ENCODE data around the gene IGFBP7. TPM values are rescaled to one million over a fixed set of nuclear protein-coding genes. Genes with fewer than 3 reads are reported as not detected.
"Not testable (repeated sequence)": the region's sequence is repeated elsewhere in the genome, so short reads cannot be mapped to it uniquely, and the experiment has no call there.

The IGFBP7 gene
- total RNA-seq, 1 donor, result 16.6 TPM

DNA sequence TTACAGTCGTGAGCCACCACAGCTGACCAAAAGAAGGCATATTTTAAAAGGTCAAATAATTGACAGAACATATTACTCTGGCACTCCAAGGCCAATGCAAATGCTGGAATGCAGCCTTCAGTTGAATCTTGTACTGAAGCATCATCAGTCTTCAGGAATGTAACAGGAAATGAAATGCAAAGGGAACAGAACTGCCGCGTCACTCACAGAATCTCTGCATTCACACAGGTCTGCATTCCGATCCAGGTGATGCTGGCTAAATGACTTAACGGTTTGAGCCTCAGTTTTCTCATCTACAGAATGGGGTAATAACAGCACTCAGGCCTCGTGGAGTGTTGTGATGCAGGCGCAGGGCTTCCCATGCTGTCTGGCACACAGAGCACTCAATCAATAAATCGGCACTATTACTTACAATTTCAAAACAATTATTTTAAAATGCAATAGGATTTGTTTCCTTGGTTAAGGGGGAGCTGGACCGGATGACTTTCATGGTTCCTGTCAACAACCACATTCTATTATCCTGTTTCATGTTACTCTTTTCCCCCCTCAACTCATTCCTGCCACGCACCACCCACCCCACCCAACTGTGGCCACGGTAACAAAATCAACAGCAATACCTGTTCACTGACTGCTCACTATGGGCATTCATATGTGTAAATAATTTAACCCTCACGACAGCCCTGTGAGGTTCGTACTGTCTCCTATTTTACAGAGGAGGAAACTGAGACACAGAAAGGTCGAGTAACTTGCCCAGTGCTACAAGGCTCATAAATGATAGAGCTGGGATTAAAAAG lies 32.4 kb downstream of the IGFBP7 start:
- no peaks in the 10 kb centered on the region for H3K27me3 ChIP-seq (ENCODE audit: insufficient read depth, low read length)

DNA sequence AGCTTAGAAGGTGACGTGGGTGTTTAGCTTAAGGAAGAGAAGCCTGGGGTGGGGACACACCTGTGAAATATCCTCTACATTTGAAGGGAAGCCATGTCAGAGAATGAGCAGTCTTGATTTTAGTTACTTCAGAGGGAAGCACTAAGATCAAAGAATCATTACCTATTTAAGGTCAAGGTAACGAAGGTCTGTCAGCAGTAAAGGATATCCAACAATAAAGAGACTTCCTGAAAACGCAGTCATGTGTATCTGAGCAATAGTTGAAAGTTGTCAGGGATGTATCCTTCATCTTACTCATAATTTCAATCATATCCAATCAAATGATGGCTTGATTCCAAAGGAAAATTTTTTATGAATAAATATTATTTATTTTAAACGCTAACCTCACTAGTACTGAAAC lies 33.5 kb downstream of the IGFBP7 start:
- Histone ChIP-seq H3K4me3 (ENCODE audit: low read length) (no peak overlapping the region), H3K27me3 (ENCODE audit: insufficient read depth, low read length) (no peaks in the 10 kb centered on the region), H3K9me3 (ENCODE audit: low read depth, low read length) (no peaks in the 10 kb centered on the region), H3K4me1 (ENCODE audit: insufficient read depth, low read length) (peaks cover 5% of the 10 kb centered on the region)

More for the DNA sequence above, 32.4 kb downstream of the IGFBP7 start:
- peaks cover 4% of the 10 kb centered on the region for H3K4me1 ChIP-seq (ENCODE audit: insufficient read depth, low read length)
- no peak overlapping the region for H3K4me3 ChIP-seq (ENCODE audit: low read length)
- no peaks in the 10 kb centered on the region for H3K9me3 ChIP-seq (ENCODE audit: low read depth, low read length)

DNA sequence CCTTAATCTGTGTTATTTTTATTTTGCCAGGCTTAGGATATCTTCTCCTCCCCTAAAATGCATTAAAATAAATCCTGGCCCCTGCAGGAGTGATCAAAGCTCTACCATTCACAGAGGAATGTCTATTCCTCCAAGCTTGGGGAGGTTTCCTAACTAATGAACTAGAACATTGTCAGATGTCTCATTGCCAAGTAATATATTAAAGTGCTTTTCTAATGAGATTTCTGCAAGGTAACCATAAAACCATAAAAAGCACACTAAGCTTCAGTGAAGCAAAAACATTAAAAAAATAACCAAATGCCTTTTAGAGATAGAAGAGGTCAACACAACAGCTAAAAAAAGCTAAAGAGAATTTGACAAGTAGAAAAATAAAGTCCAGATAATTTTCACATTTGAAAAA lies 34.8 kb downstream of the IGFBP7 start:
- Histone ChIP-seq H3K27me3 (ENCODE audit: insufficient read depth, low read length) (no peaks in the 10 kb centered on the region), H3K4me3 (ENCODE audit: low read length) (no peak overlapping the region), H3K9me3 (ENCODE audit: low read depth, low read length) (no peaks in the 10 kb centered on the region), H3K4me1 (ENCODE audit: insufficient read depth, low read length) (peaks cover 10% of the 10 kb centered on the region)

DNA sequence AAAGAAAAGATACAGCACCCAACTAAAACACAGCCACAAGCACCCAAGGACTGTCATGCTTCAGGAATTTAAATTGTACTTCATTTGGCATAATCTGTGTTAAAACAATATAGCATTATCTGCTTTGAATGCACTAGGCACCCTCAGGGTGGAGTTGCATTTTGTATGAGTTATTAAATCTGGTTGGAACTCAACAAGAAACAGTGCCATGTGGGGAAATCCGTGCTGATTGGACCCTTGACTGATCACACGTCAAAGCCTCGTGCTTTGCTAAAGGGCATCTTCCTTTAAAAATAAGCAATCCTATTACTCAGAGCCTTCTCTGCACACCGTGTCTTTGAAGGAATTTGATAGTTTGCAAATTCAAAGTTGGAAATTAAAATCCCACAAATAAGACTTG lies 35.4 kb downstream of the IGFBP7 start:
- Histone ChIP-seq H3K4me1 (ENCODE audit: insufficient read depth, low read length) (peaks cover 10% of the 10 kb centered on the region), H3K27me3 (ENCODE audit: insufficient read depth, low read length) (no peaks in the 10 kb centered on the region), H3K4me3 (ENCODE audit: low read length) (no peak overlapping the region), H3K9me3 (ENCODE audit: low read depth, low read length) (no peaks in the 10 kb centered on the region)

DNA sequence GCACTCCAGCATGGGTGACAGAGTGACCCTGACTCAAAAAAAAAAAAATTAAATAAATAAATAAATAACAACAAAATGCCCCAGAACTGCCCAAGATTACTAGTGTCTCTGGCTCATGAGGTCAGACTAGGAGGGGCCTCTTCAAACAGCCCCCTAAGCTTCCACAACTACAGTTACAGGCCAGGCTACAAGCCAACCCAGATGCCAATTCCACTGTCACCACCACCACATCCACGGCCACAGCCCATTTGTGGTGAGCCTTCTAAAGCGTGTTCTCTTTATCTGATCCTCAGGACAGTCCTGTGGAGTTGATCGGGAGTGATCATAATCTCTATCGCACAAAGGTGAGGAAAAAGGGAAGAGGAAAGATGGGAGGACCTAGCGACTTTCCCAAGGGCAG lies 36.6 kb downstream of the IGFBP7 start:
- H3K27me3 ChIP-seq (ENCODE audit: insufficient read depth, low read length), result no peaks in the 10 kb centered on the region
- H3K9me3 ChIP-seq (ENCODE audit: low read depth, low read length), result no peaks in the 10 kb centered on the region
- peaks cover 10% of the 10 kb centered on the region for H3K4me1 ChIP-seq (ENCODE audit: insufficient read depth, low read length)
- H3K4me3 ChIP-seq (ENCODE audit: low read length), result no peak overlapping the region

DNA sequence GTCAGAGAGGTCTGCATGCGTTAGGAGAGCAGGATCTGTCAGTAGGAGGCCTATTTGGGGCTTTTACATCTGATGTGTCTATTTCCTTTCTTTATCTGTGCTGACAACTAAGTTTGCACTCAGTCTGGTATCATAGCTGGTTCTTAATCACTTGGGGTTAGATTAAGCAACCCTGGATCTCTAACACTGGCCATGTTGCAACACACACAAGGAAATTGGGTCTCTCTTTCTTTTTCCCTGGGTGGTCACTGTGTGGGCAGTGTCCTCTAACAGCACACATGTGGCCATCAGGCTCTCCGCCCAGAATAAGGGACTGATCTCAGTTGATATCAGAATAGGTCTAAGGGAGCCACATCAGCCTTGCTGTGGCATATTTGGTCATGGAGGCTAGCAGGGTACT lies 38.9 kb downstream of the IGFBP7 start:
- Histone ChIP-seq H3K4me3 (ENCODE audit: low read length) (no peak overlapping the region), H3K9me3 (ENCODE audit: low read depth, low read length) (no peaks in the 10 kb centered on the region), H3K27me3 (ENCODE audit: insufficient read depth, low read length) (no peaks in the 10 kb centered on the region), H3K4me1 (ENCODE audit: insufficient read depth, low read length) (peaks cover 10% of the 10 kb centered on the region)

DNA sequence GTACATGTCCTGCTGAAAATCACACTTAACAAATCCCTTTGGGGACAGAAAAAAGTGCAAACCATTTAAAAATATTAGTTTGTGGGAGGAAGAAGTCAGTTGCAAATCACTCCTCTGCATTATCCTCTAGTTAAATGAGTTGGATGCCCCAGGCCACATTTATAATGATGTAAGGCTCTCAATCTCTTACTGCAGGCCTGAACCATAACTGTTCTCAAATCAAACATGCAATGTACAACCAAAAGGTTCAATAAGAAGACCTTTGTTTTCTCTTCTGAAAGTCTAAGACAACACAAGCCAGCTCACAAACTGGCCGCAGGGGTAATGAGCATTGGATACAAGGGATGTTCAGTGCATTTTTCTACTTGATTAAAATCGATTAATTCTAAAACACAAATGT lies 39.7 kb downstream of the IGFBP7 start:
- H3K4me3 ChIP-seq (ENCODE audit: low read length), result no peak overlapping the region
- H3K9me3 ChIP-seq (ENCODE audit: low read depth, low read length), result no peaks in the 10 kb centered on the region
- H3K4me1 ChIP-seq (ENCODE audit: insufficient read depth, low read length), result peaks cover 10% of the 10 kb centered on the region
- no peaks in the 10 kb centered on the region for H3K27me3 ChIP-seq (ENCODE audit: insufficient read depth, low read length)

DNA sequence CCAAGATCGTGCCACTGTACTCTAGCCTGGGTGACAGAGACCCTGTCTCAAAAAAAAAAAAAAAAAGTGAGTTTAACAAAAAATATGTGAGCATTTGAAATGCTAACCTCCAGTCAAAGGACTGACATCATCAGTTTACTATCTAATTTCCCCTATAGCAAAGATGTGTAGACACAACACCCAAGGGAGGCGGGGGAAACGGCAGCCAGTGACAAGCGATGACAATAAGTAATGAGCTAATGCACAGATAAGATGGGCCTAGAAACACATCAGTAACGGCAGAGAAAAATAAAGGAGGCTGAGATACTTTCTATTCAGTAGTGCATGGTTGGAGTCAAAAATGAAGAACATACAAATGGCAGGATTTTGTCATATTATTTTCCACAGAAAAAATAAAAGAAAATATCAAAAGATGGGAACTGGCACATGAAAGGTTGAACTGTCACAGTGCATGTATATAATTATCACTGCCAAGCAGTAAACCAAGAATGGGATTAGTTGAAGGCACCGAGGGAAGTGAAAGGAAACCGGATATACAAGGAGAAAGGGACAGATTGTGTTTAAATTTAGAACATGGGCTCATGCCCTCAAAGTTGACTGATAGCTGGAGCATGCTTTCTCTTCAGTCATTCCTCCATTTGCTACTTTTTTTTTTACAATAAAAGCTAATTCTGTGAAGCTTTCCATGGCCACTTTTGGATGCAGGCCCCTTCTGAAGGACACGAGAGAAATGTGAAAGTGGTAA lies 41.8 kb downstream of the IGFBP7 start:
- no peaks in the 10 kb centered on the region for H3K9me3 ChIP-seq (ENCODE audit: low read depth, low read length)
- H3K4me1 ChIP-seq (ENCODE audit: insufficient read depth, low read length), result peaks cover 10% of the 10 kb centered on the region
- H3K27me3 ChIP-seq (ENCODE audit: insufficient read depth, low read length), result no peaks in the 10 kb centered on the region
- no peak overlapping the region for H3K4me3 ChIP-seq (ENCODE audit: low read length)

DNA sequence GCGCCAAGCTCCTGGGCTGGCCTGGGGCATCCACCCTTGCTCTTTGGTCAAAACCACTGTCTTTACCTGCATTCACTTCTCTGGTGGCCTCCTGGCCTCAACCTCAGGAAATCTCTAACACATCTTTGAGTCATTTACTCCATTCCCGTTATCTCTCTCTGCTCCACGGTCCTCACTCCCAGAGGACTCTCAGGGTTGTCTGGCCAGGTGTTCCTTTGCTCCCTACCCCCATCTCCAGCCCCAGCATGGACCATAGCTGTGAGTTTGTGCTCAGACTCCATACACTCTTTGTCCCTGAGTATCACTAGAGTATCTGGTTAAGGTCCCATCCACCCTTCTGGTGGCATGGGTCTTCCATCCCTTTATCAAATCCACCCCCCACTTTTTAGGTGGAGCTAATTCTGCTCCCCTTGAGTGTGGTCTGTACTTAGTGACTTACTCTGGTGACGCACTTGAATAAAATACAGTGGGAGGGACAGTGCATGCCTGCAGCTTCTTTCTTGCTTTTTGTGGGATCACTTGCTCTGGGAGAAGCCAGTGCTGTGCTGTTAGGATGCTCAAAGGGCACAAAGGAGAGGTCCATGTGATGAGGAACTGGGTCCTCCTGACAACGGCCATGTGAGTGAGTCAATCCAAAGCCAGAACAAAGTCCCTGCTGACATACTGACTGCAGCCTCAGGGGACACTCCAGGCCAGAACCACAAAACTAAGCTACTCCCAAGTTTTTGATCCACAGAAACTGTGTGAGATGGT lies 44.3 kb downstream of the IGFBP7 start:
- Histone ChIP-seq H3K9me3 (ENCODE audit: low read depth, low read length) (no peaks in the 10 kb centered on the region), H3K27me3 (ENCODE audit: insufficient read depth, low read length) (no peaks in the 10 kb centered on the region), H3K4me1 (ENCODE audit: insufficient read depth, low read length) (peaks cover 2% of the 10 kb centered on the region), H3K4me3 (ENCODE audit: low read length) (no peak overlapping the region)

DNA sequence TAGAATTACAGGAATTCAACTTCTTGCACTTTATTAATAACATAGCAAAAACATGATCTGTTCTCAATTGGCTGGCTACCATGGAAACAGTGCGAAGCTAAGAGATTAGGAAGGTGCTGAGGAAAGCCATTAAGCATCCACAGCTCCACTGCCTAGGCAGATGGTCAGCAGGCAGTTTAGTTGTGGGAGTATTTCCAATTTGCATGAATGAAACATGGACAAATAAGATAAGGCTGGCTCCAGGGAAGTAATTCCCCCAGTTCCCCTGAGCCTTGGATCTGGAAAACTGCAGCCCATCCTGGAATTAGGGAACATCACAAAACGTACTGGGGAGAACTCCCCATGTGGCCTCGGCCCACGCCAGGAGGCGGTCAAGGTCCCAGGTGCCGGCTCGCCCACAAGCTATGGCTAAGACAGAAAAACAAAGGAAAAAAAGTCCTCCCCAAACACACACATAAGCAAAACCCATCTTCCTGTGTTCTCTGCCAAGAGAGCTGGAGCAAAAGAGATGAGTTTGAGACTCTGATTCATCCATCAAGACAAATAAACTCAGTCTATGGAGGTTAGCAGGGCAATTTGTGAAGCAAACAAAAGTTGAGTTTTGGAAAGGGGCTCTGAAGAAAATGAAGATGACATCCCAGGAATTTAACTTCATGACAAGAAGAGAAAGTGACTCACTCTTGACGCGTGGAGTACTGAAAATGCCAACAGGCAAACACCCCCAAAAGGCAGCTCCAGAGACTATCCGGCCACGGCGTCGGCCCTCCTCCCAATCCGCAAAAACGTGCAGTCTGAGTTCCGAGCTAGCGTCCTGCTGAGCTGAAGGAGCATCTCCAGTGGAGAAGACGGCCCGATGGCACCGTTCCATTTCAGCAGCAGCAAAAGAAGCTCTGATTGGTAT lies 45.1 kb downstream of the IGFBP7 start:
- no peaks in the 10 kb centered on the region for H3K9me3 ChIP-seq (ENCODE audit: low read depth, low read length)
- H3K27me3 ChIP-seq (ENCODE audit: insufficient read depth, low read length), result no peaks in the 10 kb centered on the region
- H3K4me1 ChIP-seq (ENCODE audit: insufficient read depth, low read length), result no peaks in the 10 kb centered on the region
- H3K4me3 ChIP-seq (ENCODE audit: low read length), result no peak overlapping the region

DNA sequence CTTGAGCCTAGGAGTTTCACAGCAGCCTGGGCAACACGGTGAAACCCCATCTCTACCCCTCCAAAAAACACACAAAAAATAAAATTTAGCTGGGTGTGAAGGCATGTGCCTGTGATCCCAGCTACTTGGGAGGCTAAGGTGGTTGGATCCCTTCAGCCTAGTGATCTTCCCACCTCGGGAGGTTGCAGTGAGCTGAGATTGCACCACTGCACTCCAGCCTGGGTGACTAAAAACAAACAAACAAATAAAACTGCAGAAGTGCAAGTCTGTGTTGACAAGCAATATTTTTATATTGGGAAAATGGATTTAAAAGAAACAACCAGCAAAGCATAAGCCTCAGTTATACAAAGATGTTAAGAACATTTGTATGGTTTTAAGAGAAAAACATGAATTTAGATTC lies 46.1 kb downstream of the IGFBP7 start:
- Histone ChIP-seq H3K4me1 (ENCODE audit: insufficient read depth, low read length) (no peaks in the 10 kb centered on the region), H3K9me3 (ENCODE audit: low read depth, low read length) (no peaks in the 10 kb centered on the region), H3K4me3 (ENCODE audit: low read length) (no peak overlapping the region), H3K27me3 (ENCODE audit: insufficient read depth, low read length) (no peaks in the 10 kb centered on the region)

DNA sequence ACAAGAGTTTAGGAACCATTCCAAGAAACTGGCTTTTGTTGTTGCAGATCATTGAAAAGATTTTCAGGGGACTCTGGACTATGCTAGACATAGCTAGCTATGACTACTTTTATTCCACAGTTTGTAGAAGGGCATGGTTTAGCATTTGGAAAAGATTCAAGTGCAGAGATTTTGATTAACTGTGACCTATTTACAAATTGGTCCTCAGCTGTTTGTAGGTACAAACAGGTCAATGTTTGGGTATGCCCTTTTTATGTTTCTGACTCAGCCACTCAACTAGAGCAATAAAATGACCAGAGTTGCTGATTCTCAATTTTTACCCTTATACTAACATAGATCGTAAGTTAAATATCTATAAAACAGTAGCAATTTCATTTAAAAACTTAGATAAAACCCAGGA lies 46.7 kb downstream of the IGFBP7 start:
- H3K9me3 ChIP-seq (ENCODE audit: low read depth, low read length), result no peaks in the 10 kb centered on the region
- H3K4me1 ChIP-seq (ENCODE audit: insufficient read depth, low read length), result no peaks in the 10 kb centered on the region
- H3K4me3 ChIP-seq (ENCODE audit: low read length), result no peak overlapping the region
- H3K27me3 ChIP-seq (ENCODE audit: insufficient read depth, low read length), result no peaks in the 10 kb centered on the region

DNA sequence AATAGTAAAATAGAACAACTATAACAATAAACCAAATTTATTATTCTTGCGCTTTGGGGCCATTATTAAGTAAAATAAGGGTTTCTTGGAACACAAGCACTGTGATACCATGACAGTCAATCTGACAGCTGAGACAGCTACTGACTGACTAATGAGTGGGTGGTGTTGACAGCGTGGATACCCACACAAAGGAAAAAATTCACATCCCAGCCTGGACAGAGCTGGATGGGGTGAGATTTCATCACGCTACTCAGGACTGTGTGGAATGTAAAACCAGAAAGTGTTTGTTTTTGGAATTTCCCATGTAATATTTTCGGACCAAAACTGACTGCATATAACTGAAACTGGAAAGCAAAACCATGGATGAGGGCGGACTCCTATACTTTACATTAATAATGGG lies 48.8 kb downstream of the IGFBP7 start:
- H3K9me3 ChIP-seq (ENCODE audit: low read depth, low read length), result no peaks in the 10 kb centered on the region
- no peaks in the 10 kb centered on the region for H3K4me1 ChIP-seq (ENCODE audit: insufficient read depth, low read length)
- no peaks in the 10 kb centered on the region for H3K27me3 ChIP-seq (ENCODE audit: insufficient read depth, low read length)
- H3K4me3 ChIP-seq (ENCODE audit: low read length), result no peak overlapping the region

DNA sequence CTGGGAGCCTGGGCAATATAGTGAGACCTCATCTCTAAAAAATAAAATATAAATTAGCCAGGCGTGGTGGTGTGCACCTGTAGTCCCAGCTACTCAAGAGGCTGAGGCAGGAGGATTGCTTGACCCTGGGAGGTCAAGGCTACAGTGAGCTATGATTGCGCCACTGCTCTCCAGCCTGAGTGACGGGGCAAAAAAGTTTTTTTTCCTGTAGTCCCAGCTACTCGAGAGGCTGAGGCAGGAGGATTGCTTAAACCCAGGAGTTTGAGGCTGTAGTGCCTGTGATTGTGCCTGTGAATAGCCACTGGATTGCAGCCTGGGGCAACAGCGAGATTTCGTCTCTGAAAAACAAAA lies 49.5 kb downstream of the IGFBP7 start:
- H3K4me3 ChIP-seq (ENCODE audit: low read length); H3K9me3 ChIP-seq (ENCODE audit: low read depth, low read length); H3K4me1 ChIP-seq (ENCODE audit: insufficient read depth, low read length); H3K27me3 ChIP-seq (ENCODE audit: insufficient read depth, low read length): not testable (repeated sequence)

Data from mononuclear cell (primary cell).